Immature natural killer cell (primary cell): ENCODE results near the gene ACTN2. TPM values are rescaled to one million over a fixed set of nuclear protein-coding genes. Genes with fewer than 3 reads are reported as not detected.

Experiments
- DNase-seq, 3 donors: peaks; one replicate each; pipeline ENCODE4 v3.0.0; 2022; ENCODE audit warnings: mixed read lengths in 1 of 3
- H3K27ac Mint-ChIP-seq, 6 donors: one replicate each; pipeline ENCODE4 v1.8.0; 2020; ENCODE audit warnings: mixed read lengths in 6 of 6, mild to moderate bottlenecking in 5 of 6, inconsistent platforms in 4 of 6, moderate library complexity in 3 of 6
- H3K27me3 Mint-ChIP-seq, 3 donors: one replicate each; pipeline ENCODE4 v1.8.0; 2020 to 2021; ENCODE audit warnings: low read depth in 3 of 3, mild to moderate bottlenecking in 3 of 3, mixed read lengths in 3 of 3, moderate library complexity in 3 of 3, inconsistent platforms in 1 of 3
- H3K36me3 Mint-ChIP-seq, 3 donors: one replicate each; pipeline ENCODE4 v1.8.0; 2020; ENCODE audit warnings: mixed read lengths in 3 of 3, inconsistent platforms in 2 of 3, mild to moderate bottlenecking in 2 of 3
- H3K4me1 Mint-ChIP-seq, 2 donors: one replicate each; pipeline ENCODE4 v1.8.0; 2020; ENCODE audit warnings: inconsistent platforms in 2 of 2, mild to moderate bottlenecking in 2 of 2, mixed read lengths in 2 of 2, moderate library complexity in 1 of 2
- H3K4me3 Mint-ChIP-seq, 5 donors: one replicate each; pipeline ENCODE4 v1.8.0; 2020; ENCODE audit warnings: mild to moderate bottlenecking in 5 of 5, mixed read lengths in 5 of 5, inconsistent platforms in 3 of 5, moderate library complexity in 3 of 5
- H3K9me3 Mint-ChIP-seq, 6 donors: one replicate each; pipeline ENCODE4 v1.8.0; 2020; ENCODE audit warnings: mild to moderate bottlenecking in 6 of 6, mixed read lengths in 6 of 6, inconsistent platforms in 4 of 6, moderate library complexity in 3 of 6
- polyA plus RNA-seq, 3 donors: library from polyadenylated mRNA; unstranded; fragments of 300-500 nt; fragmentation: Illumina TruSeq; gene quantifications; one replicate each; pipeline ENCODE4 v1.2.3, GENCODE V29; 2021

ACTN2 gene
- polyA plus RNA-seq, 3 donors from 2014 or later: not detected

DNA sequence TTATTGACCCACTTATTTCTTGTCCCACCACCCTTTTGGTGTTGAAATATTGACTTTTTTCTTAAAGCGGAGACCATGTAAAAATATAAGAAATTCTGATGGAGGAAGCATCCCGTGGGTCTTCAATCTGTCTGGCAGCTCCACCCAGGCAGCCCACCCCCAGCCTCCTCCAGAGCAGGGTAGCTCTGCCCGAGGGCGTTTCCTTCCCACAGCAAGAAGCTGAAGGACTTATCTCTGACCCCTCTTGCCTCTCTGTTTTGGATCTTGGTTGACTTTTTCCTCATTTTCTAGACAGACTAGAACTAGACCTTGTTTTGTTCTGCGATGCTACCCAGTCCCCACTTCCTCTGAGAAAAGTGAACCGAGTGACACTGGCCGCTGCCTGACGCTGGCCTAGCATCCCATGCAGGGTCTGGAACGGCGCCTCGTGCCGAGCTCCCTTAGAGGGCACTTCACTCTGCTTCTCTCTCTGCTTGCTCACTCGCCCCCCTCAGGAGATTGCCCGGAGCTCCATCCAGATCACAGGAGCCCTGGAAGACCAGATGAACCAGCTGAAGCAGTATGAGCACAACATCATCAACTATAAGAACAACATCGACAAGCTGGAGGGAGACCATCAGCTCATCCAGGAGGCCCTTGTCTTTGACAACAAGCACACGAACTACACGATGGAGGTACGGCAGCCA, 68.4 kb downstream of the ACTN2 start:
- Mint-ChIP-seq H3K27ac (no peak overlapping the region), H3K4me1 (peaks cover 0 to 1% of the 10 kb centered on the region in 2 donors), H3K36me3 (no peaks in the 10 kb centered on the region), H3K9me3 (no peaks in the 10 kb centered on the region), H3K27me3 (peaks cover 0 to 4% (median 1%) of the 10 kb centered on the region in 3 donors), H3K4me3 (no peak overlapping the region)
- DNase-seq: no peak

DNA sequence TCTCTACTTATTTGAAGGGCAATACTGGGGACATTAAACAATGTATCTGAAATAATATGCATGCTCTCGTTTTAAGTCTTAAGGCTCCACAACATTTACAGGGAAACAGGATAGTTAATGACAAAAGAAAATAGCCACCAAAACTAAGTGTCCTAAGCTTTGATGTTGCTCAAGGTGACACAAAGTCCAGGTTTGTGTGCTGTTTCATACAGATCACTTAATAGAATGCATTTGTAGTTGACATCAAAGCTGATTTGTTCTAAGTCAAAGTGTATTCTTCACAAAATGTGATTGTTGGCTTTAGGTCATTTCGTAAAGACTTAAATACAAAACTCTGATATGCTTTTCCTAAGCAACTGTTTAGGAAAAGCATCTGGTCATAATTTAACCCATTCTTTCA, 71.3 kb downstream of the ACTN2 start:
- H3K27ac Mint-ChIP-seq: no peak overlapping the region
- no peaks in the 10 kb centered on the region for H3K9me3 Mint-ChIP-seq
- DNase-seq: no peak
- peaks cover 0 to 2% (median 2%) of the 10 kb centered on the region in 3 donors for H3K27me3 Mint-ChIP-seq
- H3K4me3 Mint-ChIP-seq: no peak overlapping the region
- peaks cover 0 to 1% of the 10 kb centered on the region in 2 donors for H3K4me1 Mint-ChIP-seq
- no peaks in the 10 kb centered on the region for H3K36me3 Mint-ChIP-seq

- no peaks in the 10 kb centered on the region for H3K9me3 Mint-ChIP-seq
- H3K4me1 Mint-ChIP-seq: peaks cover 0 to 1% of the 10 kb centered on the region in 2 donors
- H3K27me3 Mint-ChIP-seq: peaks cover 0 to 2% (median 0%) of the 10 kb centered on the region in 3 donors
- H3K36me3 Mint-ChIP-seq: no peaks in the 10 kb centered on the region
- no peak overlapping the region for H3K4me3 Mint-ChIP-seq
- no peak overlapping the region for H3K27ac Mint-ChIP-seq
- DNase-seq: peak; percentile 21 to 27 (median 22)
These were observed 73.1 kb downstream of the ACTN2 start for GRCh38 chr1:236759252-236759859.

DNA sequence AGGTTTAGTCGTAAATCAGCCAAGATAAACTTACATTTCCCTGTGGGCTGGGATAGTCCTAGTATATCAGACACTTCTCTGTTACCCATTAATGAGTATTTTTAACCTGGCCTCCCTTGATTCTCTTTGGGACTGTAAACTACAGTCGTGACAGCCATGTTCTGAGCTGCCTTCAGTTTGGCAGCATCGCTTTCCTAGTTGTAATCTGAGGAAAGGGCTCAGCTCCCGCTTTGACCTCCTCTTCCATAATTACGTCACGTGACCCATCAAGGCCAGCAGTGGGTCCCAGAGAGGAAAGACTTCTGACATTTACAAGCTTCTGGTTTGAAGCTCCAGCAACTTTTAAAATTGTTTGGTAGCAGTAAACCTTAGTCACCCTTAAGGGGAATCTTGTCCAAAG, 74.2 kb downstream of the ACTN2 start:
- Mint-ChIP-seq H3K4me1 (peaks cover 0 to 1% of the 10 kb centered on the region in 2 donors), H3K27ac (no peak overlapping the region), H3K27me3 (peaks cover 0 to 2% (median 0%) of the 10 kb centered on the region in 3 donors), H3K4me3 (no peak overlapping the region), H3K36me3 (no peaks in the 10 kb centered on the region), H3K9me3 (no peaks in the 10 kb centered on the region)
- no peak for DNase-seq

GRCh38 chr1:236760986-236761385, 74.7 kb downstream of the ACTN2 start:
- Mint-ChIP-seq H3K36me3 (no peaks in the 10 kb centered on the region), H3K27me3 (peaks cover 0 to 2% (median 0%) of the 10 kb centered on the region in 3 donors), H3K4me1 (peaks cover 0 to 1% of the 10 kb centered on the region in 2 donors), H3K9me3 (no peaks in the 10 kb centered on the region), H3K4me3 (no peak overlapping the region), H3K27ac (no peak overlapping the region)
- DNase-seq: no peak

- H3K27ac Mint-ChIP-seq: no peak overlapping the region
- H3K4me3 Mint-ChIP-seq: no peak overlapping the region
- H3K27me3 Mint-ChIP-seq: peaks cover 0 to 2% (median 0%) of the 10 kb centered on the region in 3 donors
- DNase-seq: no peak
- peaks cover 0 to 1% of the 10 kb centered on the region in 2 donors for H3K4me1 Mint-ChIP-seq
- H3K36me3 Mint-ChIP-seq: no peaks in the 10 kb centered on the region
- no peaks in the 10 kb centered on the region for H3K9me3 Mint-ChIP-seq
These were observed 75.3 kb downstream of the ACTN2 start for GRCh38 chr1:236761397-236762132.

- DNase-seq: no peak
- Mint-ChIP-seq H3K36me3 (no peaks in the 10 kb centered on the region), H3K27ac (no peak overlapping the region), H3K4me1 (peaks cover 0 to 1% of the 10 kb centered on the region in 2 donors), H3K27me3 (peaks cover 0 to 2% (median 2%) of the 10 kb centered on the region in 3 donors), H3K9me3 (no peaks in the 10 kb centered on the region), H3K4me3 (no peak overlapping the region)
These were observed 76.1 kb downstream of the ACTN2 start for GRCh38 chr1:236762410-236762809.

GRCh38 chr1:236765831-236766230, 79.5 kb downstream of the ACTN2 start:
- Mint-ChIP-seq H3K27me3 (peaks cover 2 to 17% (median 4%) of the 10 kb centered on the region in 3 donors), H3K27ac (no peak overlapping the region), H3K4me3 (no peak overlapping the region), H3K36me3 (no peaks in the 10 kb centered on the region), H3K4me1 (no peaks in the 10 kb centered on the region), H3K9me3 (no peaks in the 10 kb centered on the region)
- no peak for DNase-seq

- Mint-ChIP-seq H3K4me1 (no peaks in the 10 kb centered on the region), H3K27ac (no peak overlapping the region), H3K36me3 (no peaks in the 10 kb centered on the region), H3K27me3 (peaks cover 2 to 17% (median 4%) of the 10 kb centered on the region in 3 donors), H3K9me3 (no peaks in the 10 kb centered on the region), H3K4me3 (no peak overlapping the region)
- no peak for DNase-seq
These were observed 80.2 kb downstream of the ACTN2 start for GRCh38 chr1:236766506-236766905.

GRCh38 chr1:236767276-236767675, 81.0 kb downstream of the ACTN2 start:
- DNase-seq: no peak
- H3K36me3 Mint-ChIP-seq: no peaks in the 10 kb centered on the region
- no peaks in the 10 kb centered on the region for H3K9me3 Mint-ChIP-seq
- H3K4me3 Mint-ChIP-seq: no peak overlapping the region
- H3K4me1 Mint-ChIP-seq: no peaks in the 10 kb centered on the region
- H3K27ac Mint-ChIP-seq: no peak overlapping the region
- H3K27me3 Mint-ChIP-seq: peaks cover 2 to 17% (median 4%) of the 10 kb centered on the region in 3 donors

DNA sequence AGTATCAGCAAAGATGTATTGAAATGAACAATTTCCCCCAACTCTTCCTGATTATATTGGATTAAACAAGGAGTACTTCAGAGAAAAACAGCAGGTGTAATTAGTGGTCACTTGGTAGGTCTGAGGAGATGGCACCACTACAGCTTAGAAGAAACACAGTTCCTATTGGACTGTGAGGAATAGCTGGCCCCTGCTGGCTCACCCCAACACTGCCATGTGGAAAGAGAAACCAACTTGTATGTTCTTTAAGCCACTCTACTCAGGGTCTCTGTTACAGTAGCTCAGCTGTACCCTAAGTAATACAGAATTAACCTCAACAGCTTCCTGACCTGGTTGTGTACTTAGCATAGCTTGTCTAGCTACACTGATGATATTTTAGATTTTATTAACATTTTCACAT, 82.3 kb downstream of the ACTN2 start:
- H3K9me3 Mint-ChIP-seq: no peaks in the 10 kb centered on the region
- H3K4me1 Mint-ChIP-seq: no peaks in the 10 kb centered on the region
- no peaks in the 10 kb centered on the region for H3K36me3 Mint-ChIP-seq
- no peak overlapping the region for H3K27ac Mint-ChIP-seq
- no peak for DNase-seq
- peaks cover 2 to 17% (median 2%) of the 10 kb centered on the region in 3 donors for H3K27me3 Mint-ChIP-seq
- H3K4me3 Mint-ChIP-seq: no peak overlapping the region

DNA sequence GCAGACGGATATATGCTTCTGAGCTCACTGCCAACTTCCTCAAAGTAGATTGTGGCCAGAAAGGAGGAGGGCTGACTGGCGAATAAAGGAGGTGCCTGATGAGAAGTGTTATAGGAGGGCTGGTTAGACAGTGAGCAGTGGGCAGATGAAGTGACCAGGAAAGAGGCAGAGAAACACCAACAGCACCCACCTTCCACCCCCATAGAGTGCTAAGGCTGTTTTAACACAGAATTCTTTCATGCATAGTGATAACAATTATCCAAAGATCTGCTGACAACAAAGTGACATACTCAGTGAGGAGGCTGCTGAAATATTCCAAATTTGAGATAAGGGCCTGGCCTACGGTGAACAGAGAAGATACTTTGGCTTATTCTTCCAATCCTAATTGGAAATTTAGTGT, 87.6 kb downstream of the ACTN2 start:
- no peak overlapping the region for H3K4me3 Mint-ChIP-seq
- H3K27ac Mint-ChIP-seq: no peak overlapping the region
- peaks cover 7 to 28% (median 10%) of the 10 kb centered on the region in 3 donors for H3K27me3 Mint-ChIP-seq
- H3K9me3 Mint-ChIP-seq: peaks cover 0 to 7% (median 4%) of the 10 kb centered on the region in 6 donors
- DNase-seq: no peak
- H3K36me3 Mint-ChIP-seq: peaks cover 0 to 4% (median 2%) of the 10 kb centered on the region in 3 donors
- H3K4me1 Mint-ChIP-seq: no peaks in the 10 kb centered on the region

GRCh38 chr1:236774926-236775325, 88.6 kb downstream of the ACTN2 start:
- no peak overlapping the region for H3K4me3 Mint-ChIP-seq
- H3K36me3 Mint-ChIP-seq: peaks cover 4 to 8% (median 6%) of the 10 kb centered on the region in 3 donors
- H3K9me3 Mint-ChIP-seq: peaks cover 0 to 12% (median 6%) of the 10 kb centered on the region in 6 donors
- peaks cover 7 to 23% (median 10%) of the 10 kb centered on the region in 3 donors for H3K27me3 Mint-ChIP-seq
- H3K27ac Mint-ChIP-seq: no peak overlapping the region
- no peak for DNase-seq
- H3K4me1 Mint-ChIP-seq: no peaks in the 10 kb centered on the region

GRCh38 chr1:236779312-236779711, 93.0 kb downstream of the ACTN2 start:
- DNase-seq: no peak
- Mint-ChIP-seq H3K27me3 (peaks cover 9 to 19% (median 11%) of the 10 kb centered on the region in 3 donors), H3K9me3 (peaks cover 0 to 12% (median 6%) of the 10 kb centered on the region in 6 donors), H3K4me3 (no peak overlapping the region), H3K36me3 (peaks cover 4 to 8% (median 6%) of the 10 kb centered on the region in 3 donors), H3K27ac (no peak overlapping the region), H3K4me1 (no peaks in the 10 kb centered on the region)
